Daoy (cell line): ENCODE data around the gene SEC61G. TPM values are rescaled to one million over a fixed set of nuclear protein-coding genes. Genes with fewer than 3 reads are reported as not detected.

ENCODE experiments used
- DNase-seq: peaks from one replicate; pipeline ENCODE4 v3.0.0-alpha.2; 2015; ENCODE audit warnings: low read depth
- total RNA-seq: library from RNA; depleted of rRNA; stranded (reverse); fragments of >200 nt; shearing (Covaris generic); gene quantifications from 2 replicates; pipeline ENCODE4 v1.2.3, GENCODE V29; 2014; rRNA removed

The SEC61G gene
- total RNA-seq, result 1,119 and 2,044 TPM in 2 replicates

DNA sequence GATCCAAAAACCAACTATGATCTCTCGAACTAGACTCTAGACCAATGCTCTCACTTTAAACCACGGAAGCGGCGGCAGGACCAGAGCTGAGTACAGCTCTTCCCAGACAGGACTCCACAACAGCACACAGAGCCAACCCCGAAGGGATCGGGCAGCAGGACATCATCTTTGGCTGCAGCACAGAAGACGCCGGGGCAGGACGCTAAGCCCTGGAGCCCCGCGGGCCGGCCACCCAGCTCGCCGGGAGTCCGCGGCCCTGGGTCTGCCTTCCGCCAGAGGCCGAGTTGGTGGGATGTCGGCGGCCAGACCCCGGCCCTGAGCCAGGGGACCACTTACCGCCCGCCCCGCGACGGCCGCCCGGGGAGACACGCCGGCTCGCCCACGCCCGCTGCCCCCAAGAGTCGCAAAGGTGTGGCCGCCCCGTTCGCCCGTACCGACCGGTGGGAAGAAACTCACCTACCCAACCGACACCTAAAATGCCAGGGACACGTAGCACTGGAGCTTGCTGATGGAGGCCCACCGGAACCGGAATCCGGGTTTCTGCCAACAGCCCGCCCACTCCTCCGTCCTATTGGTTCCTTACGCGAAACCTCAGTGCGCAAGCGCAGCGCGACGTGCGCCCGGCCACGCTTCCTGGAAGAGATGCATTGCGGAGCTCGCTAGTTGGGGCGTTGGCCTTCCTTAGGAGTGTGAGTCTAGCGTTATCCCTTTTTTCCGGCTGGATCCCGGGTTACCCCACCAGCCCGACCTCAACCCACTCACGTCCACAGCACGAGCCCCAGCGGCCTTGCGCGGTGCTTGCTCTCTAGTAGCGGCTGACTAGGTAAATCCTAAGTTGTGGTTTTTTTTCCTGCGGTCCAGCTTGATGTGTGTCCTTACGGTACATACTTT is at the start of gene SEC61G:
Gene SEC61G (minus strand): TSS at position 510 of the 891 bp plus-strand sequence. CDS start 1,623 bp downstream, outside the sequence.
- DNase-seq, result peak; percentile 100

DNA sequence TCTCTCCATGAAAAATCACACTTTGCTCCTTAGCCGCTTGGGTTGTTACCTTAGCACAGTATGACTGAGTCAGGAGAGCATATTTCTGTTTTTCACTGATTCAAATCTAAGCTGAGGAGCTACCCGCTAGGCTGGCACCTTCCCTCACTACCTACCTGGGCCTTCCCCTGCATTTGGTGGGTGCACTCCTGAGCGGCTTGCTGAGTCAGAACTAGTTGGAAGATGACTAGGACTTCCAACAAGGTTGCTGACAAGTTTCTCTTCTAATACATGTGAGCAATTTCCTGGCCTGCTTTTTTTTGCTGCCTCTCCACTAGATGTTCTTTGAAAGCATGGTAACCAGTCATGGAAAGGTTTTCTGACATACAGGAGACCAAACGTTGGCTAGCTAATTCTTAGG is 43.8 kb upstream of the SEC61G start:
- peak; percentile 65 for DNase-seq

DNA sequence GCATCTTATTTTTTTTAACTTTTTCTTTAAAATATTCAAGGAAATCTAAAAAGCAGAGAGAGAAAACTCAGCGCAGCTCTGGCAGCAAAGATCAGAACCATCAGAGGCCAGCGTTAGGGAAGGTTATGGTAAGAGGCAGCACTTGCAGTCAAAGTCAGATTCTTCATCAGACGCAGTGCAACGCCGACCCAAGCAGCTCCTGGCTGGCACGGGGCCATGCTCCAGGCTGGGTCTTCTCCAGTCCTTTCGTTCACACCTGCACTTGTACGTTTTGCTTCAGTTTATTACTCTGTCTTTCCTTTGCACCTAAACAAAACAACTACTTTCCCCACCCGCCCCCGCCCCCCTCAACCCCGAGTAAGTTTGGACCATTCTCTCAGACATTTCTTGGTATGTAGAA is 43.1 kb upstream of the SEC61G start:
- no peak for DNase-seq

DNA sequence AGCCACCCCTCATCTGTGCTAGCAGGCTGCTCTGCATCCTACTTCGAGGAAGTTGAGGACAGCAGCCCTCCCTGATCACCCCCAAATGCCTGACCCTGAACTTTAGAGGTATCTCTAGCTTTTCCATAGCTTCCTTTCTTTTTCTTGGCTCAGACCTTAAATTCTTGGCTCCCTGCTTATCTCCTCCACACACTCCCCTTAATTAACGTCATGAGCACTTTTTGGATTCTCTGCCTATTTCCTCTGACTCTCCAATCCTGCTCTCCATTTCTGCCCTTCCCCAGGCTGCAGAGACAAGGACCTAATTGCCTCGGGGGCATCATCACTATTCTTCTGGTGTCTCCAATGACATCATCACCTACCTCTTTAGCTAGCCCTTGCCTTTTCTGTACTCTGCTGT is 40.8 kb upstream of the SEC61G start:
- no peak for DNase-seq

DNA sequence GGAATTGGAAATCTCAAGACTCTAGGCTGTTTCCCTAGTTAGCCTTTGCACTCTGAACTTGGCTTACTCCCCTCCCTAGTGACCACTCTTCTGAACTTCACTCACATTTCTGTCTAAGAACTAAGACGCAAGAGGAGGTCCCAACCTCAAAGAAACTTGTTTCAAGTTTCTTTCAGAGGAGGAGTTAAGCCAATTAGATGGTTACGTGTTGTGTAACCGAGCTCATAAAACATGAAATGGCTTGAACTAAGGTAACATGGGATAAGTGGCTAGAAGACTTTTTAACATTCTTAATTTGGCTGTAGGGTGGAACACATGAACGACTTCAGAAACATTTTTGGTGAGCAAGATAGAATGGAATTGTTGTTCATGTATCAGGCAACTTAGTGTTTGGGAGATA is 39.5 kb upstream of the SEC61G start:
- DNase-seq, result no peak

DNA sequence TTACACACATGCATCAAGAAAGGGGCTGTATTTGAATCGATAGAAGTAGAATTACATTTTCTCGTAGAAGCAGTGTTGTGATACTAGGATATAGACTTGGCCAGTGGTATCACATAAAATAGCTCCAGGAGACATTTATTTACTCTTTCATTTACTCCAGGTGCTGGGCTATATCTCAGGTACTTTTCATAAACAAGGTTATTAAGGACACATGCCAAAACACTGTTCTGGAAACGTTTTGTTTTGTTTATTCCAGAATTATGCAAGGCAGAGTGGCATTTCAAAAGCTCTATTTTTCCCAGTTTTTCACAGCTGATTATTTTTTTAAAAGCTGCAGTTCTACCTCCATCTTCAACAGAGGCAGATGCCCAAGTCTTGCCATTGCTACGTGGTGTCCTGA is 37.8 kb upstream of the SEC61G start:
- no peak for DNase-seq

DNA sequence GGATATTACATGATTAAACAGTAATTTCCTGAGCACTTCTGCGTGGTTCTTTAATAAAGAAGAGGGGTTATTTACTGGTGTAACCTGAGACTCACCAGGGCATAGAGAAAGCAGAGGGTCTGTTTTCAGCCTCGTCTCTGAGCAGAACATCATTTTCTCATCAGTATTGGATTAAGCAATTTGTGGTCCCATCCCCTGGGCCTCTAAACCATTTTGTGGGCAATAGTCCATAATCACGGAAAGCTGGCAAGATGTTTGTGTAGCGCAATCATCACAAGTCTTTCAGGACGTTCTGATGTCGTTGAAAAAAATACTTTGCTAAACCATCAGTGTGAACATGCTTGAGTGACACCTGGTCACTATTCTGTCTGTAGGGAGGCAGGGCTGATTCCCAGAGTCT is 37.1 kb upstream of the SEC61G start:
- no peak for DNase-seq

DNA sequence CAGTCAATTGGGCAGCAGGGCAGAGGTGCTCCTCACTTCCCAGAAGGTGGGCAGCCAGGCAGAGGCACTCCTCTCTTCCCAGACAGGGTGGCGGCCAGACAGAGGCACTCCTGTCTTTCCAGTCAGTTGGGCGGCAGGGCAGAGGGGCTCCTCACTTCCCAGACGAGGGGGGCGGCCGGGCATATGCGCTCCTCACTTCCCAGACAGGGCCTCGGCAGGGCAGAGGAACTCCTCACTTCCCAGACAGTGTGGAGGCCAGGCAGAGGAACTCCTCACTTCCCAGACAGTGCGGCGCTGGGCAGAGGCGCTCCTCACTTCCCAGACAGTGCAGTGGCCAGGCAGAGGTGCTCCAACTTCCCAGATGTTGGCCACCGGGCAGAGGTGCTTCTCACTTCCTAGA is 33.4 kb upstream of the SEC61G start:
- DNase-seq, result no peak

DNA sequence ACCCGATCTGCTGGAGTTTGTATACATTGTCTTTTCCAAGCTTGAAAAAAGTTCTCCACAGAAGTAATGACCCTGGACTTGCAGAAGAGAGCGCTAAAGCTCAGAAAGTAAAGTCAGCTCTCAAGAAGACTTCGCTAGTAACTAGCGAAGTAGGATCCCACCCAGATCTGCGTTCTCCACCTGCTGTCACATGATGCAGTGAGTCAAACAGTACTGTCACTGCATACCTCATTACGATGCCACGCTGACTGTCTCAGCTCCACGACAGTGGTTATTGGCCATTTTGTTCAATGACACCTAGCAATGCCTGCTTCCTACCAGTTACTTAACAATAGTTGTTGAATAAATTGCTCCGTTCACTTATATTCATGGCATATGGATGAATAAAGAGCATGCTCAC is 29.7 kb upstream of the SEC61G start:
- DNase-seq, result peak; percentile 92

DNA sequence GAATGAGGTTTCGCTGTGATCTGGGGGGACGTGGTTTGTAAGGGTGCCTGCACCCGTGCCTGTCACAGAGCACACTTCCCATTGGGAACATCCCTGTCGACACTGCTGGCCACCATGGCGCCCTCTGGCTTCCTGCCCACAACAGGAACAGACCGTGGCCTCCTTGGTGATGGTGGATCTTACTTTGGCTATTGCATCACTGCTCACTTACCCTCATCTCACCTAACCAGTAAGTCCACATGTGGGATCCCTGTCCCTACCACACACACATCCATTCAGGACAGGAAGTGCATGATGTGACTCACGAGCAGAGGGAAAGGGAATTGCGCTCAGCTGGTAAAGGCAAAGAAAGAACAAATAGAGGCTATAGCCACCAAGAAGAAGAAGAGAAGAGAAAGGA is 26.2 kb upstream of the SEC61G start:
- DNase-seq, result peak; percentile 57

DNA sequence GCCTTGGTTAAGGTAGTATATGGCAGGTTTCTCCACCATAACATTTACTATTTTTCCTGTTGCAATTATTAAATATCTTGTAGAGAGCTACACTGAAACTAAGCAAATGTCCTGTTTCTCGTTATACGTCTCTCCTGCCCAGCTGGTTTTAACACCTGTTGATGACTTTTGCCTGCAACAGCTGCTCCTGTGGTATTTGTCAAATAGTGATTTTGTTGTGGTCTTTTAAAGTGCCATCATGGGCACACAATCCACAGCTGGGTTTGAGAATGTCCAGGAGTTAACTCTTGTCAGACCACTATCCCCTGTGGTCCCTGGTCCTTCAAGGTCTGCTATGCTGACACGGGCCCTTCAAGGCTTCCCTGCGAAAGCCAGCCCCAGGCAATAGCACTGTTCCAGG is 24.9 kb upstream of the SEC61G start:
- no peak for DNase-seq

DNA sequence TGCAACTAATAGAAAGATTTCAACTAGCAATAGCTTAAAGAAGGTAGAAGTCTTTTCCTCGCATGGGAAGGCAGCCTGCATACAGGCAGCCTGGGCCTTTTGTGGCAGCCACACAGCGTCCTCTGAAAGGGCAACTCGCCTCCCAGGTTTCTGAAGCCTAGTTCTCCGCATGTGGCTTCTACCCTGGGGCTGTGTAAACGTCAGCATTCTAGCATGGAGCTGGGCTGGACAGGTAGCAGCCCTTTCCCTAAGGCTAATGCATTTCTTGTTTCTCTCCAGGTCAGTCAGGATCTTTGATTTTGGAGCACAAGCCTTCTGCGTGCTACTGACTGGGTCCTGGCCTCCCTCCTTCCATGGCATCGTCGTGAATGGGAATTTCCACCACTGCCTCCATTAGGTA is 23.8 kb upstream of the SEC61G start:
- no peak for DNase-seq

DNA sequence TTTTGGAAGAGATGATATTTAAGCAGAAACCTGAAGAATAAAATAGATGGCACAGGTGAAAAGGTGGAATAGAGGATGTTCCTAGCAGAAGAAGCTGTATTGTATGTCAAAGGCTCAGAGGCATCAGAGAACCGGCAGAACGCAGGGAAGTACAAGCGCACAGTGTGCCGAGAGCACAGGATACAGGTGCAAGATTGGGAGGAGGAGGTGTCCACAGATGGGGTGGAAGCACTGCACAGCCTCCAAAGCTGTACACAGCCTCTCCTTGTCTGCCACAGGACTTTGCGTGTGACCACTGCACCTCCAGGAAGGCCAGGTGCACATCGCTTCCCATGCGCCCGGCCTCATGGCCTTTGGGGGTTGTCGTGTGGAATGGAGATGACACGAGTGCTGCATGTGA is 23.3 kb upstream of the SEC61G start:
- DNase-seq, result no peak

DNA sequence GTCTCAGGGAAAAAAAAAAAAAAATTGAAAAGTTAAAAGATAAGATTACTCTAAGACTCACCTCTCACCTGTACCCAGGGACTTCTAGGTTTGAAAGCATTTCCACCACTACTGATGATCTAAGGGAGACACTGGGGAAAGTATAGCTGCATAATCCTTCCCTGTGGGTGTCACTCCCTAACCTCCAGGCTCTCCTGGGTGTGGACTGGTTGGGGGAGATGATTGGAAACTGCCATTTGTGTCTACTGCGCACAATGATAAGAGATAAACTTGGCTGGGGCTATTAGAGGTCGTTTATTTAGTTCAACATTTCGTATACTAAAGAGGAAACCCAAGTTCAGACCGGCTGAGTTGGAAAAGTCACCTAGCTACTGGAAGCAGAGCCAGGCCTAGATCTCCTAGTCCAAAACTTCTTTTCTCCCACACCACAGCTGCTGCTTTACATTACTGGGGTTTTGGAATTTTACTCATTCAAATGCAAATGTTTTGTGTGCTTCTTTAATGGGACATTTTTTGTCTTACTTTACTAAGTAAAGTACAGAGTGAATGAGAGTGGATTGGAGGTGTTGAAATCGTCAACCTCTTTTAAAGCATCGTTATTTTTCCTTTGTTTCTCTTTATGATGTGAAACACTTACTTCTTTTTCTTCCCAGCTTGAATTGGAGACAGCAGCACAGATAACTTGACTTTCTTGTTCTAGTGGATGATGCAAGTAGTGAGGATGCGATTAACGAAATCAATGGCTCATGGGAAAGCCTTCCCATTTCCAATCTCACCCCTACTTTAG is 22.3 kb upstream of the SEC61G start:
- no peak for DNase-seq

DNA sequence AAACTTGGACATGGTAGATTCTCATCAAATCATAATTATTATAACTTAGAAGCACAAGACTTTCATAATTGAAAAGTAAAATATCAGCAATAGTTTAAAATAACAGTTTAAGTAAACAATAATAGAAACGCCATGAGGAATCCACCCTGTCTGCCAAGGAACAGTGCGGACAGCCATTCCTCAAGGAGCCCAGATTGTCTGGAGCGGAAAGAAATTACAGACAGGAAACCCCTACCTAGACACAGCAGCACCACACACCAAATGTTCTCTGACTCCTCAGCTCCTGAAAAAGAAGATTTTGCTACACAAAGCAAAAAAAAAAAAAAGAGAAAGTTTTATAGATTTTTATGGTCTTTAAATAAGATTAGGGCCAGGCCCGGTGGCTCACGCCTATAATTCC is 21.5 kb upstream of the SEC61G start:
- no peak for DNase-seq

DNA sequence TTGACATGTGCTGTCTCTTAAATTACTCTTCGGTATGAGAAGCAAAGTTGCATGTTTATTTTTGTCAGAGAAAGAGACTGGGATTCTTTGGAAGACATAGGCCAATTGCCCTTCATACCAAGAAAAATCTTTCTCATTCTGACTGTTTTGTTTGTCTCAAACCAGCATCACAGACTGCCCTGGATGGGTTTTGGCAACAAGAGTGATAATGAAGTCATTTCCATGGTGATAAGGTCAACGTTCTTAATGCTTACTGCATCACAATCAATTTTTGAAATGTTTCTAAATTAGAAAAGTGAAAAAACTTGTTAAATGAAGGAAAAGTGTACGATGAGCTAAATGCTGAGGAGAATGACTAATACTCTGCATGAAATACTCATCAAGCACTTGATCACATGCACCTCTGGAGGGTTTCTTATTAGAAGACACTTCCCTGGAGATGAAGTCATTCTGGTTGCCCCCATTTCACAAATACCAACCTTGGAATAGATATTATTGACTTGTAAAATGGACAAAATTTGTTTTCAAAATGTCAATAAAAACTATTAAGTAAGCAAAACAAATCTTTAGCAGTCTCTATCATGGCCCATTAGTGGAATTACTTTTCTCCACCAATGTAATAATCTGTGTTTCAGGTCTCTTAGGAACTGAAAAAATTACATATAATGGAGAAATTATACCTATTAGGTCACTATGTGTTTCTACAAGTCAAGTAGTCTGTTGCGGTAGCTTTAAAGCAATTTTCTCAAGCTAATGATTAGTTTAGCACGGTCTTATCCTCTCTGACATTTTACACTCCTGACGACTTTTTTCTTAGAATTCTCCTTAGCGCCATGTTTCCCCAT is 19.9 kb upstream of the SEC61G start:
- DNase-seq, result no peak

DNA sequence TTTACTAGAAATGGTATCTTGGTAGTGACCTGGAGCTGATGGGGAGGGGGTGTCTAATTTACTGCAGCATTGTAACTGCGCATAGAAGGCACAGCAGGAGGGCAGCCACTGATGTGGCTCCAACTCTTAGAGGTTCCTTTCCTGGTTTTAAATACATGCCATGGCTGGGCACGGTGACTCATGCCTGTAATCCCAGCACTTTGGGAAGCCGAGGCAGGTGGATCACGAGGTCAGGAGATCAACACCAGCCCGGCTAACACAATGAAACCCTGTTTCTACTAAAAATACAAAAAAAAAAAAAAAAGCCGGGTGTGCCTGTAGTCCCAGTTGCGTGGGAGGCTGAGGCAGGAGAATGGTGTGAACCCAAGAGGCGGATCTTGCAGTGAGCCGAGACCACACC is 19.2 kb upstream of the SEC61G start:
- DNase-seq, result no peak

DNA sequence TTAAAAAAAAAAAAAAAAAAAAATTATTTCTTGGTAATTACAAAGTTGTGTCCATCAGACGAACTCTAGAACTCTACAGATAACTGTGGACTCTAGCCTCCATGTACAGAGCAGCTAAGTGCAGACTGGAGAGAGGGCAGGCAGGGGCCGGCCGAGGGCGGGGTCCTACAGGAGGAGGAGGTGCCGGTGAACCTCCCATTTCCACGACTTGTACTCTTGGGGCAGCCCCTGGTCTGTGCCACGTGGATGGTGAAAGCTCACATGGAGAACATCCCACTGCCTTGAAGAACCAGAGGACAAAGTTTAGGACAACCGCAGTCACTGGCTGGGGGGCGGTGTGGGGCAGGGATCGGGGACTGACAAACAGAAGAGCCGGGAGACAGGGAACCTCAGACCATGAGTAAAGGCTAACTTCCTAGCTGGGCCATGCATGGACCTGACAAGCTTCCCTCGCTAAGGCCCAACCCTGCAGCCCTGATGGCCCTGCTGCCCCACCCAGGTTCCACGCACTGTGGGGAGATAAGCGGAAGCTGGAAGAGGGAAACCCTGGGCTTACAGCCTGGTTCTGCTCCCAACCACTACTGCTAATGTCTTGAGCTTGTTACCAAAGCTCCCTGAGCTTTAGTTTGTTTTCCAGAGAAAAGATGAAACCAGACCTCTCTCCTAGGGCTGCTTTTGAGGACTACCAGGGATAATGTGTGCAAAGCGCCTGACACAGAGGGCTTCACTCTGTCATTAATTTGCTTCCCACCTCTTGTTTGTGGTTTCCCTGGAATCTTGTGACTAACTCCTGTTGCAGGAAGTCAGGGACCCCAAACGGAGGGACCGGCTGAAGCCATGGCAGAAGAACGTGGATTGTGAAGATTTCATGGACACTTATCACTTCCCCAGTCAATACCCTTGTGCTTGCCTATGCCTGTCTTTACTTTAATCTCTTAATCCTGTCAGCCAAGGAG is 16.1 kb upstream of the SEC61G start:
- DNase-seq, result no peak

DNA sequence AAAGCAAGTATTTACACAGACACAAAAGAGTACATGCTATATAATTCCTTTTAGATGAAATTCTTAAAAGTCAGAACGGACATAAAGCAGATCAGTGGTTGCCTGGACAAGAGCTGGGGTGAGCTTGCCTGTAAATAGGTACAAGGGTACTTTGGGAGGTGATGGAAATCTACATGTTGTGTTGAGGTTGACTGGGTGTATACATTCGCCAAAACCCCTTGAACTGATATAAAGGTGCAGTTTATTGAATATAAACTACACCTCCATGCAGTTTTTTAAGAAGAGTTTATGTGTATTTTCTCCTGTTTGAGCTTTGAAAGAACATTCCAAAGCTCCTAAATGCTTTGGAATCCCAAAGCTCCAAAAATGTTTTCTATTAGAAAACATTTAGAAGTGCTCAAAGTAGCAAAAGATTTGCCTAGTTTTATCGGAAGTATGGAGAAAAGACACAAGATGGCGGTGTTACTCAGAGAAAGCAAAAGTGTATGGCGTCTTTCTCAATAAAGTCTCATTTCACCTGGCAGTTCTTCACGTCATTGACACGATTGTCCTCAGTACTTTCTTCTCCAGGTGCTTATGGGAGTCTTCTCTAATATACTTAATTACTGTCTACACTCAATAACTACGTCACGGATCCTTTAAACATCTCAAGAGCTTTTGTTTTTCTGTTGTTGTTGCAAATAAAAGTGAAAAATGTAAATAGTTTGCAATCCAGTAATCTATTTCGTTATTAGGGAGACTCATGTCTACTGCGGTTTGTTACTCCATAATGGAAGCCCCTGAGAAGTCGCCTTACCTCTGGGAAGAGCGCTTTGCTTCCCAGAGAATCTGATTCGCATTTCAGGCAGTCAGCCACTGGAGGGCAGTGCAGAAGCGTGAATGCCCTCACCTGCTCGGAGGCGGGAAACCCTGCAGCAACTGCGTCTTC is 14.7 kb upstream of the SEC61G start:
- peak; percentile 96 for DNase-seq

DNA sequence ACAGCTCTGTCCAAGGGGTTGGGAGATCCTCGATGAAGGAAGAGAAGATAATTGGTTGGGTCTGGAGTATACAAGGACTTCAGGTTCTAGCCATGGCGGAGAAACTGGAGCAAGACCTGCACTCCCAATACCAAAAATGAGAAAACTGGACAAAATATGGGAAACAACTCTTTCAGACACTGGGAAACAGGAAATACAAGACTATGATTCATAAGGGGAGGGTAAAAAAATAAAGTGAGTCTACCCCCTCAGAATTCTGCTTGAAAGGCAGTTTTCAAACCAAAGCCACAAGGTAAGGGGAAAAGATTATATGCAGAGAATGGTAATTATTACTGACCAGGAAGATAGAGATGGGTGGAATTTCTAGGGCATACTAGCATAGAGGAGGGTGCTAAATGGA is 10.2 kb upstream of the SEC61G start:
- DNase-seq, result no peak
